Activated T-helper 9 cell treated with anti-CD3 and anti-CD28 coated beads, Interleukin-2, amount 50 U/mL, for 16 hours (primary cell): Measurements from ENCODE around the gene TMEM191C.
"Not testable (repeated sequence)": the region's sequence is repeated elsewhere in the genome, so short reads cannot be mapped to it uniquely, and the experiment has no call there.

Source experiments
- DNase-seq: peaks from one replicate; pipeline ENCODE4 v3.0.0-alpha.2; 2020; ENCODE audit warnings: low read depth

TMEM191C gene

GRCh38 chr22:21446128-21446826, 20.9 kb upstream of the TMEM191C start:
- DNase-seq = no peak

GRCh38 chr22:21446827-21447690, 20.1 kb upstream of the TMEM191C start:
- DNase-seq = no peak

DNA sequence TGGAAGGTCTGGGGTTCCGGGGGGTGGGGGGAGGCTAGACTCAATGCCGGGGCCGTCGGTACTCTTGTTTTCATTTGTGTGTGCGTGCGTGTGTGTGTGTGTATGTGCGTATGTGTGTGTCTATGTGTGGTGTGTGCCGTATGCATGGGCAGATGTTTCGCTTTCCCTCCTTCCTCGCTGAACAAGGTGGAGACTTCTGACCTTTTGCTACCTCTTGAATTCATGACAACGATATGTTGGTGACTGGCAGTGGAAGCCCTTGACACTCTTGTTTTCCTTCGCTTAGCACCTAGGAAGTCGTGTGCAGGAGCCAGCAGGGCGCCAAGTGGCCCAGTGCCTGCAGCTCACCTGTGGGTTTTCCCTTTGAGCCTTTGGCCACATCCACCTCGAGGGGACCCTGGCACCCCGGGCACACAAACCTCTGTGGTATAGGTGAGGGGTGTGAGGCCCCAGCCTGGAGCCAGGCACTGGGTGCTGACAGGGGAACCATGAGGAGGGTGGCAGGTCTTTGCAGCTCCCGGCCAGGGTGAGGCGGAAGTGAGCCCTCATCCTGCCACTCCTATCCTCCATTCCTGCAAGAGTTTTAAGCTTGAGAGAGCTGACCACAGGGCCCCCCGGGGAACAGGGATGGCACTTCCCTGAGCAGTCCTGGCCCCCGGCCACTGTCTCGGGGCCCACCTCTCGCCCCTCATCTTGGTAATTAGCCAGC, 19.3 kb upstream of the TMEM191C start:
- DNase-seq = no peak

DNA sequence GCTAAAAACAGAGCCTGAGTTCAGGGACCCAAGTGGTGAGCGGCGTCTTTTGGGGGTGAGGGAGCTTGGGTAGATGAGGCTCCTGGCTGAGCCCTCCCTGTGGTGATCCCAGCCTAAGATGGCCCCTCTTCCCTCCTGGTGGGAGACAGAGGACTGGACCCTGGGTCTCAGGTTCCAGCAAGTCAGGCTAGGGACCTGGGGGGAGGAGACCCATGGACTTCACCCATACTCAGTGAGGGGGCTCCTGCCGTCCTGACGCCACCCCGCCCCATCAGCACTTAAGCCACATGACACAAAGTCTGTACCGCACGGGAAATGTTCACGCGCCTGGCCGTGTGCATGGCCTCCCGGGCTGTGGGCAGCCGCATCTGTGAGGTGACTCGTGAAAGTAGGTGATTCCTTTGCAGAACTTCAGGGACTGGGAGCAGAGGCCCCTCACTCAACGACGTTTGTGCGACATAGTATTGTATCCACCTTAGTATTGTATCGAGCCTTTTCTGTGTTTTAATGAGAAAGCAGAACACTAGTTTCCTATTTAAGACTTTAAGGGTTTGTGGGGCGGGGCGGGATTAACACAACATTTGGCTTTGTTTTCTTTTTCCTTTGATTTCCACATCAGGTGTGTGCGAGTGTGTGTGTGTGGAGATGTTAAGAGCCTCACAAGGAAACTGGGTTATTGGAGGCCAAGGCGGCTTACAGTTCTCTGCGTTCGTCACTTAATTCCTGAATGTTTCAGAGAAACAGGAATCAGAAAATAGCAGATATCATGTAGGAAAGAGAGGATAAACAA, 18.4 kb upstream of the TMEM191C start:
- DNase-seq = no peak

- DNase-seq = no peak
These were observed 17.5 kb upstream of the TMEM191C start for GRCh38 chr22:21449531-21450319.

DNA sequence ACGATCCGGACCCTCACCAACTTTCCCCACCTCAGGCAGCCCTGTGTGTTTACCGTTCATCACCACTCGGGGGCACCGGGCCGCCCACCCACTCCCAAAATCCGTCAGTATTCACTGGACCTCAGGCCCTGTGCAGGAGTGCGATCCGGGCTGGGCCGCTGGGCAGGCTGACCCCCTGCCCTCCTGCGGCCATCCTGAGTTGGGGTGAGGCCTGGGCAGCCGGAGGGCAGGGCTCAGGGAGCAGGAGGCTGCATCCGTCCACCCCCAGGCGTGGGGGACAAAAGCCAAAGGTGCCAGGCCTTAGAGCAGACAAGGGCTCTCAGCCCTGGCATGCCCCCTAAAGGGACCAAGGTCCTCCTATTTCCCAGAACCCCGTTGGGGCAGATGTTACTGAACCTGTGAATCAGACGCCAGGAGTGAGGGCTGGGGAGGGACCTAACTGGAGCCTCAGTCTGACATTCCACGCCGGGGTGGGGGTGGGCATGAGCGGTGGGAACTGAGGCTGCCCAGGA, 16.8 kb upstream of the TMEM191C start:
- DNase-seq = no peak

GRCh38 chr22:21450858-21451353, 16.3 kb upstream of the TMEM191C start:
- no peak for DNase-seq

DNA sequence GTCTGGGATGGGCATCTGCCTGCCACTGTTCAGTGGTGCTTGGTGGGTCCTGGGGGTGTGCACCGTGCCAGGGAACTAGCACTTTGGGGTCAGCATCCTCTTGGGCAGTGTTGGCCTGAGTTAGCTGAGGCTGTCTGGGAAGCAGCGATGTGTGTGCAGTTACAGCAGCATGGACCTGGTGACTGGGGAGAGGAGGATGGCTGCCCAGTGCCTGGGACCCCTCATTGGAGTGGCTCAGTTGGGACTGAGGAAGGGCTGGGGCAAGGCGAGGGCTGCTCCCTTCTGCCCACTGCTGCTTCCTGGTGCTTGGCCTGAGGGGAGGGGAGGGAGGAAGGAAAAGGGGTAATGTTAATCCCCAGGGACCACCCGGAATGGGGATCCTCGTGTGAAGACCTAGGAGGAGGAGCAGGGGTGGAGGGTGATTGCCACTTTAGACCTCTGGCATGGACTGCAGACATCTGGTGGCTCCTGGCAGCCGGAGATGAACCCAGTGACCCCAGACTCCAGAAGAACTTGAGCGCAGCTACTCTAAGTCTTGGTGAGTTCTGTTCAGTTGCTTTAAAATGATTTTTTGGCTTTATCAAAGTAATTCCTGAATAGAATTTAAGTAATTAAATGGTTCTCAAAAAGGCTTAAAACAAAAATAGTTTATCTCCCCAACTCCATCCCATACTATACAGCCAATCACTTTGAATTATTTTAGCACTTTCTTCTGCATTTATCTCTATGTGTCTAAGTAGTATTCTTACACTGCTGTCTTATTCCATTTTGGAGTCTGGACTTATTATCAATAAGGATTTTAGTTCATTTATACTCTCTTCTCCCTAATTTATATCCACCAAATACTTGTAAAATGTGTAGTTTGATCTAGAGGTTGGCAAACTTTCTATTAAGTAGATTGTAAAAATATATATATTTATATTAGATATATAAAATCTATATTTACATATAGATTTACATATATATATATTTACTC, 15.4 kb upstream of the TMEM191C start:
- no peak for DNase-seq

GRCh38 chr22:21452666-21453065, 14.5 kb upstream of the TMEM191C start:
- not testable (repeated sequence) for DNase-seq

- not testable (repeated sequence) for DNase-seq
These were observed 12.2 kb upstream of the TMEM191C start for GRCh38 chr22:21454998-21455333.

DNA sequence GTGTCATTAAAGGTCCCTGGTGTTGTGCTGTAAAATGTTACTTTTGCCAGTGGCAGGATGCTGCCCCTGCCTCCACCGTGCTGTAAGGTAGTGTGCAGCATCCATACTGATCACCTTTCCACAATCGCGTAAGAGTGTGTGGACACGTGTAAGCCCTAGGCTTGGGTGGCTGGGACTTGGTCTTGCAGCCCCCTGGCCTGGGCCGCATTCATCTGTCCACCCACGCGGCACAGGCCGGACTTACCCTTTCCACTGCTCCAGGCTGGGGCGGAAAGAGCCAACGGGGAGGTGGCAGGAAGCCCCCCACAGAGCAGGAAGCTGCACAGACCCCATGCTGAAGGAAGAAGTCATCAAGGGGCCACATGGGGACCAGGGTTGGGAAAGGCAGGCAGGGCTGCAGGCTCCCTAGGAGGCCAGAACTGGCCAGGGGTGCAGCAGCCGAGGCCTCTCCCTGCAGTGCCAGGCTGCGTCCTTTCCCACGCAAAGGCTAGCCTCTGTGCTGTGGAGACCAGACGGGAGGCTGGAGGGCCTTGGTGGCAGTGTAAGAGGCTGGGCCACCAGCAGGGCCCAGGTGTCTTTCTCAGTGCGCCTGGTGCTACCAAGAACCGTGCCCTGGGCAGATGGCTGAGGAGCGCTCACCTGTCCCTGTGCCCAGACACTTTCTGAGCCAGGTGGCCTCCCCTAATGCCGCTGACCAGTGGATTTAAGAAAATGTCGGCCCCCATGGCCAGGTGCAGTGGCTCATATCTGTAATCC, 11.7 kb upstream of the TMEM191C start:
- no peak for DNase-seq

DNA sequence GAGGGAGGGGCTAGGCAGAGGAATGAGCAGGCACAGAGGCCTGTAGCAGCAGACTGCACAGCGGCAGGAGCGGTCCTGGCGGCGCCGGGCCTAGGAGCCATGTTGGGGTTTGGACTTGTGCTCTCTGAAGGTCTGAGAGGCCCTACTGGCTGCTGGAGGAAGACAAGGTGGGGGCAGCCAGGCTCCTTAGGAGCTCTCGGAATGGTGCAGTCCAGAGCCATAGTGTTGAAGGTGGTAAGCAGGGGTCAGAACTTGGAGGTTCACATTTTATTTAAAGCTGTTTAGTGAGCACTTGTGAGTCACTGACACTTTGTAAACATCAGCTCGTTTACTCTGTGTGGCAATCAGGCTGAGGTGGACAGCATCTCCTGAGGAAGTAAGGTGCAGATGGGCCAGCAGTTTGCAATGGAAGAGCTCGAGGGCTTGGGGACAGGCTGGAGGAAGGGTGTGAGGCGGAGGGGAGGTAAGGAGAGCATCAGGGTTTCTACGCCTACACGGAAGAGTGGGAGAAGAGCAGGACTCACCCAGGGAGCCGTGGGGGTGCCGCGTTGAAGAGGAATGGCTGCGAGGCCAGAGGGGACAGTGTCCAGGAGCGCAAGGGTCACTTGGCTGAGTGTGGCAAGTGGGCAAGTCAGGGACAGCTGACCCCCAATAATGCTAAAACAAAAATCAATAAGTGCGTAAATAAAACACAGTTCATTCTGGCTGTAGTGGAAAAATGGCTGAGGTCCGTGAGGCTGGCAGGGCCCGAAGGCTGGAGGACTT, 10.0 kb upstream of the TMEM191C start:
- no peak for DNase-seq

- DNase-seq = not testable (repeated sequence)
These were observed 4.5 kb upstream of the TMEM191C start for GRCh38 chr22:21462672-21463071.

DNA sequence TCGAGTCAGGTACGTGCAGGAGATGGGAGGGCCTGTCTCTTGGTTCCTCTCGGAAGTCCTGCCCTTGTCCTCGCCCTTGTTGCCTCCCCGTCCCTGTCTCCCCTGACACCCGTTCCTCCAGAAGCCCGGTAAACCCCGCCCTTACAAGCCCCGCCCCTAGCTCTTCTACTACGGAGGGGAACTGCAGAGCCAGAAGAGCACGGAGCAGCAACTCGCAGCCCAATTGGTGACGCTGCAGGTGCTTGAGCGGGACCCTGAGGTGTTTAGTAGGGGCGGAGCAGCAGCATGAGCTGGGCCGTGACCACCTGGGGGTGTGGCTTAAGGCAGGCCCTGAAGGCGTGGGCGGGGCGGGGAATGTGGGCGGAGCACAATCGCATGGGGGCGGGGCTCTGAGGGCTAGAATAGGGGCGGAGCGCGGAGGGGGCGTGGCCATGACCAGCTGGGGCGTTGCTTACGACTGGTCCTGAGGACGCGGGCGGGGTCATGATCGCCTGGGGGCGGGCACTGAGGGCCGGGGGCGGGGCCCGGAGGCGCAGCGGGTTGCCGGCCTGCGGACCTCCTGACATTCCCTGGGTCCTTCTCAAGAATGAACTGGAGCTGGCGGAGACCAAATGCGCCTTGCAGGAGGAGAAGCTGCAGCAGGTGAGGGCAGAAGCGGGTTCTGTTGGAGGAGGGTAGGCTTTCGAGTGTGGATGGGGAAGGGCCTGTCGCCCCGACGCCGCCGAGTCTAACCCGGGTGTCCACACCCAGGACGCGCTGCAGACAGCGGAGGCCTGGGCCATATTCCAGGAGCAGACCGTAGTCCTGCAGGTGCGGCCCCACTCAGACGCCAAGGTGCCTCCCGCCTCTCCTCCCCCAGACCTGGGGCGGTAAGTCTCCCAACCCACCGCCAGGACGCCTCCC, 1.3 kb downstream of the TMEM191C start:
- peak; percentile 85 for DNase-seq

DNA sequence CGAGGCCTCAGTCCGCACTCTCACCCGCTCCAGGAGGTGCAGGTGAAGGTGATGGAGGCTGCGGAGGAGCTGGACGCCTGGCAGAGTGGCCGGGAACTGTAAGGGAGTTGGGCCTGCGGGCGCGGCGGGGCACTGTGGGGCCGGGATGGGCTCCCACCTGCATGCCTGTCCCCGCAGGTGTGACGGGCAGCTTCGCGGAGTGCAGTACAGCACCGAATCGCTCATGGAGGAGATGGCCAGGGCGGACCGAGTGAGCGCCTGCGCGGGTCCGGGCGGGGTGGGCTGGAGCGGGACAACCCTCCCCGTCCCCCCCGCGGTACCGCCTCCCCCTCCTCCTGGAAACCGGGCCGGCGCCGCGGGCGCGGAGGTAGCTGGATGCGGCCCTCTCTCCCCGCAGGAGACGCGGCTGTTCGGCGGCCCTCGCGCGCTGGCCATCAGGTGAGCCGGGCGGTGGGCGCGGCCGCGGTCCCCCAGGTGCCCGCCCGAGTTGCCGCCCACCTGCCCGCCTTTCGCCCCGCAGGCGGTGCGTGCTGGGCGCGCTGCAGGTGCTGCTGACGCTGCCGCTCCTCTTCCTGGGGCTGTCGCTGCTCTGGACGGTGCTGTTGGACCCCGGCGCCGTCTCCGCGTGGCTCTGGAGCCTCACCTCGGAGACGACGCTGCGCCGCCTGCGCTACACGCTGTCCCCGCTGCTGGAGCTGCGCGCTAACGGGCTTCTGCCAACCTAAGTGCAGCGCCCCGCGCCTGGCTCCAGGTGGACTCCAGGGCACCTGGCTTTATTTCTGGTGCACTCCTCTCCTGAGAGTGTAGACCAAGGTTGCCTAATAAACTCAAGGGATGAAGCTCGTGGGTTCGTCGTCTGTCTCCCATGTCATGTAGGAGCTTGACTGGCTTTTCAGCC, 2.2 kb downstream of the TMEM191C start:
- DNase-seq = not testable (repeated sequence)

DNA sequence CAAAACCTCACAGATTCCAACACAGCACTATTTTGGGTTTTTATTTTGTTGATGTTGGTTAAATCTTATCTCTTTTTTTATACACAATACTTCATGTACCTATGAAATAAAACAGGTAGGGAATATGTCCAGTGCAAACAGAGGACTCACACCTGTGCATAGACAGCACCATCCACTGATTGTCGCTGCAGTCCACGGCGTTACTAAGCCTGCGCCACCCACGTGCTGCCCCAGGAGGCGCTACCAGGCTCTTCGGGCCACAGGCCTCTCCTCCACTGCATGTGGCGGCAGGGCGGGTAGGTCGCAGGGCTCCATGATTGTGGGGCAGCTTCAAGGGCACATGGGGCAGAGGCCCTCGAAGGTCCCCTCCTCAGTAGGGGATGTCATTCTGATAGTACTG, 5.8 kb downstream of the TMEM191C start:
- DNase-seq = not testable (repeated sequence)
